Measurements from ENCODE around the gene MAP7D3.

Gene MAP7D3

GRCh38 chrX:136168929-136169735, 82.1 kb downstream of the MAP7D3 start:
- TF ChIP-seq RAD21 (IDR thresholded peaks at IDR 0.05; ENCODE audit: low read depth), result no peak
- TF ChIP-seq CREB1 (IDR thresholded peaks at IDR 0.05; ENCODE audit: low read depth), result no peak
- TF ChIP-seq FOXM1 (IDR thresholded peaks at IDR 0.05; ENCODE audit: borderline replicate concordance, low read depth), result no peak
- TF ChIP-seq TCF12 (IDR thresholded peaks at IDR 0.05; ENCODE audit: low read depth), result no peak
- TF ChIP-seq ZBTB7A (IDR thresholded peaks at IDR 0.05; ENCODE audit: low read depth), result no peak
- TF ChIP-seq MAX (IDR thresholded peaks at IDR 0.05), result no peak
- TF ChIP-seq EGR1 (IDR thresholded peaks at IDR 0.05), result no peak
- TF ChIP-seq EP300 (IDR thresholded peaks at IDR 0.05; ENCODE audit: borderline replicate concordance), result no peak
- TF ChIP-seq YY1 (IDR thresholded peaks at IDR 0.05; ENCODE audit: low read depth), result no peak
- TF ChIP-seq REST (IDR thresholded peaks at IDR 0.05; ENCODE audit: low read depth), result no peak
- no peak for TF ChIP-seq NFIC (IDR thresholded peaks at IDR 0.05)
- no peak for TF ChIP-seq USF1 (IDR thresholded peaks at IDR 0.05)
- TF ChIP-seq CEBPB (IDR thresholded peaks at IDR 0.05), result no peak
- TF ChIP-seq TAF1 (IDR thresholded peaks at IDR 0.05; ENCODE audit: low read depth), result no peak

- no peak for TF ChIP-seq ZBTB7A (IDR thresholded peaks at IDR 0.05; ENCODE audit: low read depth)
- peak; percentile 44 for TF ChIP-seq RAD21 (IDR thresholded peaks at IDR 0.05; ENCODE audit: low read depth)
- no peak for TF ChIP-seq EGR1 (IDR thresholded peaks at IDR 0.05)
- TF ChIP-seq USF1 (IDR thresholded peaks at IDR 0.05), result no peak
These were observed 84.9 kb downstream of the MAP7D3 start for GRCh38 chrX:136166221-136166855.

- TF ChIP-seq EGR1 (IDR thresholded peaks at IDR 0.05), result no peak
- TF ChIP-seq TEAD4 (IDR thresholded peaks at IDR 0.05), result no peak
- no peak for TF ChIP-seq YY1 (IDR thresholded peaks at IDR 0.05; ENCODE audit: low read depth)
- no peak for TF ChIP-seq CEBPB (IDR thresholded peaks at IDR 0.05)
- TF ChIP-seq TAF1 (IDR thresholded peaks at IDR 0.05; ENCODE audit: low read depth), result no peak
- TF ChIP-seq ZBTB7A (IDR thresholded peaks at IDR 0.05; ENCODE audit: low read depth), result no peak
- TF ChIP-seq MAX (IDR thresholded peaks at IDR 0.05), result no peak
- TF ChIP-seq REST (IDR thresholded peaks at IDR 0.05; ENCODE audit: low read depth), result no peak
These were observed 85.8 kb downstream of the MAP7D3 start for GRCh38 chrX:136165406-136165805.

GRCh38 chrX:136163689-136164088, 87.5 kb downstream of the MAP7D3 start:
- TF ChIP-seq RAD21 (IDR thresholded peaks at IDR 0.05; ENCODE audit: low read depth), result no peak
- no peak for TF ChIP-seq TCF12 (IDR thresholded peaks at IDR 0.05; ENCODE audit: low read depth)
- no peak for TF ChIP-seq EP300 (IDR thresholded peaks at IDR 0.05; ENCODE audit: borderline replicate concordance)
- no peak for TF ChIP-seq TAF1 (IDR thresholded peaks at IDR 0.05; ENCODE audit: low read depth)
- no peak for TF ChIP-seq FOXM1 (IDR thresholded peaks at IDR 0.05; ENCODE audit: borderline replicate concordance, low read depth)
- no peak for TF ChIP-seq MAX (IDR thresholded peaks at IDR 0.05)
- TF ChIP-seq REST (IDR thresholded peaks at IDR 0.05; ENCODE audit: low read depth), result no peak
- no peak for TF ChIP-seq NFIC (IDR thresholded peaks at IDR 0.05)
- TF ChIP-seq CREB1 (IDR thresholded peaks at IDR 0.05; ENCODE audit: low read depth), result no peak

All from Ishikawa (cell line).